ENCODE data around the gene USP40. TPM values are rescaled to one million over a fixed set of nuclear protein-coding genes. Genes with fewer than 3 reads are reported as not detected.

Gene USP40
- total RNA-seq, 1 donor from 2014 or later, result 41.5 TPM

- no peak for DNase-seq (ENCODE audit: extremely low spot score, unreplicated experiment)
- no peaks in the 10 kb centered on the region for H3K27me3 Mint-ChIP-seq
- peaks cover 9% of the 10 kb centered on the region for H3K36me3 Mint-ChIP-seq
- H3K9me3 Mint-ChIP-seq, result no peaks in the 10 kb centered on the region
- H3K4me1 Mint-ChIP-seq (ENCODE audit: unreplicated experiment), result peaks cover 7% of the 10 kb centered on the region
- no peak for TF ChIP-seq CTCF (conservative IDR thresholded peaks at IDR 0.05)
- no peak overlapping the region for H3K27ac Mint-ChIP-seq
- H3K4me3 Mint-ChIP-seq, result no peak overlapping the region
These were observed 89.7 kb downstream of the USP40 start for GRCh38 chr2:233476651-233477547.

- no peak overlapping the region for H3K27ac Mint-ChIP-seq
- no peak for DNase-seq (ENCODE audit: extremely low spot score, unreplicated experiment)
- no peak overlapping the region for H3K4me3 Mint-ChIP-seq
- peaks cover 2% of the 10 kb centered on the region for H3K4me1 Mint-ChIP-seq (ENCODE audit: unreplicated experiment)
- no peaks in the 10 kb centered on the region for H3K9me3 Mint-ChIP-seq
- no peak for TF ChIP-seq CTCF (conservative IDR thresholded peaks at IDR 0.05)
- peaks cover 9% of the 10 kb centered on the region for H3K36me3 Mint-ChIP-seq
- no peaks in the 10 kb centered on the region for H3K27me3 Mint-ChIP-seq
These were observed 90.5 kb downstream of the USP40 start for GRCh38 chr2:233476063-233476410.

GRCh38 chr2:233474308-233475160, 92.0 kb downstream of the USP40 start:
- no peaks in the 10 kb centered on the region for H3K4me1 Mint-ChIP-seq (ENCODE audit: unreplicated experiment)
- H3K4me3 Mint-ChIP-seq, result no peak overlapping the region
- no peak overlapping the region for H3K27ac Mint-ChIP-seq
- no peaks in the 10 kb centered on the region for H3K9me3 Mint-ChIP-seq
- peaks cover 13% of the 10 kb centered on the region for H3K36me3 Mint-ChIP-seq
- no peaks in the 10 kb centered on the region for H3K27me3 Mint-ChIP-seq
- no peak for DNase-seq (ENCODE audit: extremely low spot score, unreplicated experiment)
- TF ChIP-seq CTCF (conservative IDR thresholded peaks at IDR 0.05), result no peak

GRCh38 chr2:233473878-233474277, 92.7 kb downstream of the USP40 start:
- Mint-ChIP-seq H3K27ac (no peak overlapping the region), H3K4me1 (ENCODE audit: unreplicated experiment) (no peaks in the 10 kb centered on the region)
- TF ChIP-seq CTCF (conservative IDR thresholded peaks at IDR 0.05), result no peak

GRCh38 chr2:233473386-233473791, 93.2 kb downstream of the USP40 start:
- Mint-ChIP-seq H3K4me3 (no peak overlapping the region), H3K27ac (no peak overlapping the region), H3K27me3 (no peaks in the 10 kb centered on the region), H3K4me1 (ENCODE audit: unreplicated experiment) (no peaks in the 10 kb centered on the region), H3K9me3 (no peaks in the 10 kb centered on the region), H3K36me3 (peaks cover 14% of the 10 kb centered on the region)
- peak; percentile 49 for DNase-seq (ENCODE audit: extremely low spot score, unreplicated experiment)
- TF ChIP-seq CTCF (conservative IDR thresholded peaks at IDR 0.05), result no peak

More at GRCh38 chr2:233473878-233474277, 92.7 kb downstream of the USP40 start:
- no peak for DNase-seq (ENCODE audit: extremely low spot score, unreplicated experiment)
- Mint-ChIP-seq H3K9me3 (no peaks in the 10 kb centered on the region), H3K36me3 (peaks cover 14% of the 10 kb centered on the region), H3K4me3 (no peak overlapping the region), H3K27me3 (no peaks in the 10 kb centered on the region)
